H9 (cell line): ENCODE results near the gene RNASEL. TPM values are rescaled to one million over a fixed set of nuclear protein-coding genes. Genes with fewer than 3 reads are reported as not detected.

ENCODE experiments used
- DNase-seq: peaks from one replicate; pipeline ENCODE4 v3.0.0-alpha.2; 2017
- H2AFZ ChIP-seq: one replicate; pipeline ENCODE4 v1.6.1; 2013; ENCODE audit warnings: mild to moderate bottlenecking, low read length, control low read depth, moderate library complexity
- H2AK5ac ChIP-seq: 2 replicates; pipeline ENCODE4 v1.6.1; 2013; ENCODE audit warnings: low read length, control low read depth, mixed read lengths; ENCODE audit not compliant: insufficient read length
- H2BK120ac ChIP-seq: one replicate; pipeline ENCODE4 v1.6.1; 2013; ENCODE audit warnings: low read depth, mild to moderate bottlenecking, low read length, control low read depth, inconsistent platforms; ENCODE audit not compliant: poor library complexity, severe bottlenecking
- H2BK12ac ChIP-seq: 2 replicates; pipeline ENCODE4 v1.6.1; 2013; ENCODE audit warnings: low read length, control low read depth, mixed read lengths, low read depth; ENCODE audit not compliant: insufficient read length
- H2BK15ac ChIP-seq: 2 replicates; pipeline ENCODE4 v1.6.1; 2013; ENCODE audit warnings: low read depth, low read length, control low read depth
- H2BK20ac ChIP-seq: one replicate; pipeline ENCODE4 v1.6.1; 2013; ENCODE audit warnings: low read depth, mild to moderate bottlenecking, low read length, control low read depth, inconsistent platforms; ENCODE audit not compliant: poor library complexity, severe bottlenecking
- H2BK5ac ChIP-seq: 2 replicates; pipeline ENCODE4 v1.6.1; 2013; ENCODE audit warnings: low read length, control low read depth, mixed read lengths; ENCODE audit not compliant: insufficient read length
- H3K14ac ChIP-seq: 2 replicates; pipeline ENCODE4 v1.6.1; 2013; ENCODE audit warnings: low read length, control low read depth; ENCODE audit not compliant: insufficient read depth
- H3K18ac ChIP-seq: 2 replicates; pipeline ENCODE4 v1.6.1; 2013; ENCODE audit warnings: low read depth, mild to moderate bottlenecking, mixed read lengths, low read length, control low read depth; ENCODE audit not compliant: insufficient read length
- H3K23ac ChIP-seq: 2 replicates; pipeline ENCODE4 v1.6.1; 2013; ENCODE audit warnings: low read length, control low read depth, mixed read lengths, low read depth; ENCODE audit not compliant: insufficient read length
- H3K23me2 ChIP-seq: 2 replicates; pipeline ENCODE4 v1.6.1; 2013; ENCODE audit warnings: low read depth, mild to moderate bottlenecking, mixed read lengths, low read length, control low read depth; ENCODE audit not compliant: insufficient read length, poor library complexity, severe bottlenecking
- H3K27ac ChIP-seq: 2 replicates; pipeline ENCODE4 v1.5.1; 2013; ENCODE audit warnings: low read length, control low read depth, mixed read lengths, low read depth; ENCODE audit not compliant: insufficient read length
- H3K27me3 ChIP-seq: 2 replicates; pipeline ENCODE4 v1.6.1; 2013; ENCODE audit warnings: low read length, control low read depth, inconsistent platforms; ENCODE audit not compliant: insufficient read depth
- H3K4ac ChIP-seq: 2 replicates; pipeline ENCODE4 v1.6.1; 2013; ENCODE audit warnings: low read depth, mild to moderate bottlenecking, control low read depth, inconsistent platforms, low read length, moderate library complexity
- H3K4me1 ChIP-seq: 2 replicates; pipeline ENCODE4 v1.6.1; 2013; ENCODE audit warnings: low read length, control low read depth, inconsistent platforms; ENCODE audit not compliant: insufficient read depth
- H3K4me2 ChIP-seq: 2 replicates; pipeline ENCODE4 v1.6.1; 2013; ENCODE audit warnings: low read length, control low read depth, mixed read lengths; ENCODE audit not compliant: insufficient read length, insufficient read depth
- H3K56ac ChIP-seq: 2 replicates; pipeline ENCODE4 v1.6.1; 2013; ENCODE audit warnings: low read depth, mild to moderate bottlenecking, mixed read lengths, low read length, control low read depth; ENCODE audit not compliant: insufficient read length
- H3K79me1 ChIP-seq: 2 replicates; pipeline ENCODE4 v1.6.1; 2013; ENCODE audit warnings: low read depth, mild to moderate bottlenecking, moderate library complexity, low read length, control low read depth, inconsistent platforms; ENCODE audit not compliant: insufficient read depth, poor library complexity, severe bottlenecking
- H3K79me2 ChIP-seq: 2 replicates; pipeline ENCODE4 v1.6.1; 2013; ENCODE audit warnings: low read length, control low read depth, inconsistent platforms; ENCODE audit not compliant: insufficient read depth
- H3K9ac ChIP-seq: 2 replicates; pipeline ENCODE4 v1.6.1; 2013; ENCODE audit warnings: low read length, control low read depth, mixed read lengths; ENCODE audit not compliant: insufficient read length; ENCODE audit errors: extremely low read depth
- H3K9me3 ChIP-seq: one replicate; pipeline ENCODE4 v1.6.1; 2013; ENCODE audit warnings: low read depth, low read length, inconsistent platforms; ENCODE audit not compliant: control insufficient read depth
- H3T11ph ChIP-seq: one replicate; pipeline ENCODE4 v1.6.1; 2013; ENCODE audit warnings: mild to moderate bottlenecking, low read length, control low read depth, inconsistent platforms
- H4K20me1 ChIP-seq: one replicate; pipeline ENCODE4 v1.6.1; 2013; ENCODE audit not compliant: control insufficient read depth, insufficient read length, insufficient read depth
- H4K5ac ChIP-seq: 2 replicates; pipeline ENCODE4 v1.6.1; 2013; ENCODE audit warnings: low read depth, mild to moderate bottlenecking, mixed read lengths, low read length, control low read depth; ENCODE audit not compliant: insufficient read length
- H4K8ac ChIP-seq: replicated peaks from 2 replicates; pipeline ENCODE4 v1.6.1; 2013; ENCODE audit warnings: low read length, control low read depth, mixed read lengths, low read depth; ENCODE audit not compliant: insufficient read length
- H4K91ac ChIP-seq: 2 replicates; pipeline ENCODE4 v1.6.1; 2013; ENCODE audit warnings: low read depth, mild to moderate bottlenecking, moderate library complexity, mixed read lengths, low read length, control low read depth; ENCODE audit not compliant: insufficient read length
- H3K27ac Mint-ChIP-seq, 3 experiments: 2 replicates in 2 of 3; 3 replicates in 1 of 3; pipeline ENCODE4 v1.8.0; 2020 to 2021; ENCODE audit warnings: mixed read lengths in 3 of 3, mild to moderate bottlenecking in 1 of 3, moderate library complexity in 1 of 3
- H3K27me3 Mint-ChIP-seq: 2 replicates; pipeline ENCODE4 v1.8.0; 2021; ENCODE audit warnings: low read depth, mild to moderate bottlenecking, moderate library complexity, mixed read lengths
- H3K36me3 Mint-ChIP-seq, 3 experiments: 2 replicates in 2 of 3; 3 replicates in 1 of 3; pipeline ENCODE4 v1.8.0; 2020 to 2021; ENCODE audit warnings: low read depth in 3 of 3, mixed read lengths in 3 of 3; ENCODE audit not compliant: insufficient read depth in 1 of 3
- H3K4me1 Mint-ChIP-seq, 2 experiments: 2 replicates each; pipeline ENCODE4 v1.8.0; 2020; ENCODE audit warnings: mixed read lengths in 2 of 2
- H3K4me3 Mint-ChIP-seq, 2 experiments: 2 replicates in 1 of 2; 3 replicates in 1 of 2; pipeline ENCODE4 v1.8.0; 2020 to 2021; ENCODE audit warnings: mild to moderate bottlenecking in 2 of 2, mixed read lengths in 2 of 2, moderate library complexity in 1 of 2
- H3K9me3 Mint-ChIP-seq, 2 experiments: 2 replicates in 1 of 2; 3 replicates in 1 of 2; pipeline ENCODE4 v1.8.0; 2020; ENCODE audit warnings: mild to moderate bottlenecking in 2 of 2, mixed read lengths in 2 of 2, moderate library complexity in 1 of 2
- WGBS: extraction: QIAGEN DNeasy Blood & Tissue Kit; methylation state at CpG from one replicate; pipeline ENCODE4 v1.1.7; 2013; ENCODE audit warnings: missing lambda C conversion rate, low lambda C conversion rate, mixed read lengths; ENCODE audit not compliant: insufficient read length; ENCODE audit errors: extremely low coverage; 5-methylcytosine and 5-hydroxymethylcytosine counted together
- total RNA-seq: library from RNA; stranded (reverse); gene quantifications from 2 replicates; pipeline ENCODE4 v1.2.1, GENCODE V29; 2021
- TF ChIP-seq, protein P1 (sequence below): fragments of 200-600 bp; sonication (generic); conservative IDR thresholded peaks from 3 replicates; pipeline ENCODE4 v1.8.0; 2021; ENCODE audit warnings: antibody characterized with exemption, mild to moderate bottlenecking

Gene RNASEL
- total RNA-seq, 1 experiment from 2014 or later, result 0.63 TPM

DNA sequence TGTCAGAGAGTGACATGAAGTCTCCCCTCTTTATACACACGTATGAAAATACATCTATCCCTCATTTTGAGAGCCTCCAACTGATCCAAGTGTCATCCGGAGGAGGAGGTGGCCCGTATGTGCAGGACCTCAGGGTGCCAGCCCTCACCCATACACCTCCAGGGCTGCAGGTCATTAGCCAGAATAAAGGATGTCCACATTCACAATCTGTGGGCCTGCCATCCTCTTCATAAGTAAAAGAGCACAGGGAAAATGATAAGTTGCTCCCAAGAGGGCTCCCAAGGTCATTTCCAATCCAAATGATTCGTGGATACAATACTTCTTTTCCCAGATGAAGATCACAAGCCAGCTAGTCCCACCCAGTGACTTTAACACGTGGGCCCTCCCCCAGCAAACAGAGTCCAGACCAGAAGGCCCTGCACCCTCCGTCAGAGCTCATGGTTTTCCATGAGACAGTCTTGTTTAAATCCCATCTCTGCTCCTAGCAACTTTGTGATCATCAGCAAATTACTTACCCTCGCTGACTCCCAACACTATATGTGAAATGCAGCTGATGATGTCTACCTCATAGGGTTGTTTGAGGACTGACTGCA lies 28.6 kb downstream of the RNASEL start:
- H3K36me3 Mint-ChIP-seq, result no peaks in the 10 kb centered on the region
- Histone ChIP-seq H2BK15ac (no peak overlapping the region), H3K27me3 (no peaks in the 10 kb centered on the region), H3K56ac (no peak overlapping the region), H3K14ac (no peak overlapping the region), H4K8ac (no peak overlapping the region), H4K20me1 (no peaks in the 10 kb centered on the region), H3K18ac (no peak overlapping the region), H3T11ph (no peak overlapping the region), H3K79me2 (no peaks in the 10 kb centered on the region), H2BK12ac (no peak overlapping the region), H2BK20ac (no peak overlapping the region), H2BK5ac (no peak overlapping the region), H2BK120ac (no peak overlapping the region), H3K27ac (no peak overlapping the region), H3K79me1 (no peaks in the 10 kb centered on the region), H3K9me3 (no peaks in the 10 kb centered on the region), H4K5ac (no peak overlapping the region), H3K4ac (no peak overlapping the region), H3K9ac (no peak overlapping the region), H3K23me2 (no peaks in the 10 kb centered on the region), H2AFZ (no peak overlapping the region), H3K23ac (no peak overlapping the region), H3K4me1 (no peaks in the 10 kb centered on the region), H4K91ac (no peak overlapping the region), H3K4me2 (no peak overlapping the region), H2AK5ac (no peak overlapping the region)
- WGBS, result no CpG with 5 or more reads among the region's 7 CpGs
- no peaks in the 10 kb centered on the region for H3K9me3 Mint-ChIP-seq
- H3K27me3 Mint-ChIP-seq, result no peaks in the 10 kb centered on the region; the same call in 1 of the 2 replicates
- TF ChIP-seq, protein P1, sequence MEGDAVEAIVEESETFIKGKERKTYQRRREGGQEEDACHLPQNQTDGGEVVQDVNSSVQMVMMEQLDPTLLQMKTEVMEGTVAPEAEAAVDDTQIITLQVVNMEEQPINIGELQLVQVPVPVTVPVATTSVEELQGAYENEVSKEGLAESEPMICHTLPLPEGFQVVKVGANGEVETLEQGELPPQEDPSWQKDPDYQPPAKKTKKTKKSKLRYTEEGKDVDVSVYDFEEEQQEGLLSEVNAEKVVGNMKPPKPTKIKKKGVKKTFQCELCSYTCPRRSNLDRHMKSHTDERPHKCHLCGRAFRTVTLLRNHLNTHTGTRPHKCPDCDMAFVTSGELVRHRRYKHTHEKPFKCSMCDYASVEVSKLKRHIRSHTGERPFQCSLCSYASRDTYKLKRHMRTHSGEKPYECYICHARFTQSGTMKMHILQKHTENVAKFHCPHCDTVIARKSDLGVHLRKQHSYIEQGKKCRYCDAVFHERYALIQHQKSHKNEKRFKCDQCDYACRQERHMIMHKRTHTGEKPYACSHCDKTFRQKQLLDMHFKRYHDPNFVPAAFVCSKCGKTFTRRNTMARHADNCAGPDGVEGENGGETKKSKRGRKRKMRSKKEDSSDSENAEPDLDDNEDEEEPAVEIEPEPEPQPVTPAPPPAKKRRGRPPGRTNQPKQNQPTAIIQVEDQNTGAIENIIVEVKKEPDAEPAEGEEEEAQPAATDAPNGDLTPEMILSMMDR, result no peak
- no peak overlapping the region for H3K27ac Mint-ChIP-seq
- H3K4me1 Mint-ChIP-seq, result peaks cover 0 to 2% of the 10 kb centered on the region in 2 experiments; a peak in 2 of 4 replicates
- DNase-seq, result no peak
- H3K4me3 Mint-ChIP-seq, result no peak overlapping the region
